Progenitor cell of endocrine pancreas (in vitro differentiated cells): Measurements from ENCODE around the gene IGF2. TPM values are rescaled to one million over a fixed set of nuclear protein-coding genes. Genes with fewer than 3 reads are reported as not detected.

Experiments
- DNase-seq: peaks from one replicate; pipeline ENCODE4 v3.0.0; 2021; ENCODE audit warnings: low spot score; ENCODE audit not compliant: unreplicated experiment
- H3K27ac Mint-ChIP-seq: 2 replicates; pipeline ENCODE4 v1.8.0; 2021; ENCODE audit warnings: mild to moderate bottlenecking, moderate library complexity, mixed read lengths
- H3K27me3 Mint-ChIP-seq: 2 replicates; pipeline ENCODE4 v1.8.0; 2021; ENCODE audit warnings: mixed read lengths
- H3K36me3 Mint-ChIP-seq: 2 replicates; pipeline ENCODE4 v1.8.0; 2022; ENCODE audit warnings: mixed read lengths; ENCODE audit not compliant: insufficient read depth
- H3K4me1 Mint-ChIP-seq: 2 replicates; pipeline ENCODE4 v1.8.0; 2021; ENCODE audit warnings: low read depth, mixed read lengths
- H3K4me3 Mint-ChIP-seq: 2 replicates; pipeline ENCODE4 v1.8.0; 2021; ENCODE audit warnings: low read depth, mild to moderate bottlenecking, moderate library complexity, mixed read lengths
- H3K9me3 Mint-ChIP-seq: 2 replicates; pipeline ENCODE4 v1.8.0; 2021; ENCODE audit warnings: low read depth, mixed read lengths
- CTCF ChIP-seq: fragments of 200-600 bp; sonication (generic); IDR thresholded peaks from one replicate; pipeline ENCODE4 v1.5.0; 2021; ENCODE audit warnings: antibody characterized with exemption, mild to moderate bottlenecking; ENCODE audit not compliant: unreplicated experiment
- total RNA-seq: library from RNA; stranded (reverse); gene quantifications from 2 replicates; pipeline ENCODE4 v1.2.1, GENCODE V29; 2021

IGF2 gene
- total RNA-seq, 1 donor from 2014 or later, result 5,100 TPM

GRCh38 chr11:2121227-2122130 lies 17.7 kb downstream of the IGF2 start:
- peaks cover 9% of the 10 kb centered on the region for H3K27me3 Mint-ChIP-seq
- peak; percentile 8 for DNase-seq
- peaks cover 18% of the 10 kb centered on the region for H3K4me1 Mint-ChIP-seq
- no peak overlapping the region for H3K4me3 Mint-ChIP-seq
- peak overlapping the region; percentile 64 for H3K27ac Mint-ChIP-seq
- TF ChIP-seq CTCF, result no peak
- peaks cover 1% of the 10 kb centered on the region for H3K36me3 Mint-ChIP-seq
- H3K9me3 Mint-ChIP-seq, result peaks cover 10% of the 10 kb centered on the region

DNA sequence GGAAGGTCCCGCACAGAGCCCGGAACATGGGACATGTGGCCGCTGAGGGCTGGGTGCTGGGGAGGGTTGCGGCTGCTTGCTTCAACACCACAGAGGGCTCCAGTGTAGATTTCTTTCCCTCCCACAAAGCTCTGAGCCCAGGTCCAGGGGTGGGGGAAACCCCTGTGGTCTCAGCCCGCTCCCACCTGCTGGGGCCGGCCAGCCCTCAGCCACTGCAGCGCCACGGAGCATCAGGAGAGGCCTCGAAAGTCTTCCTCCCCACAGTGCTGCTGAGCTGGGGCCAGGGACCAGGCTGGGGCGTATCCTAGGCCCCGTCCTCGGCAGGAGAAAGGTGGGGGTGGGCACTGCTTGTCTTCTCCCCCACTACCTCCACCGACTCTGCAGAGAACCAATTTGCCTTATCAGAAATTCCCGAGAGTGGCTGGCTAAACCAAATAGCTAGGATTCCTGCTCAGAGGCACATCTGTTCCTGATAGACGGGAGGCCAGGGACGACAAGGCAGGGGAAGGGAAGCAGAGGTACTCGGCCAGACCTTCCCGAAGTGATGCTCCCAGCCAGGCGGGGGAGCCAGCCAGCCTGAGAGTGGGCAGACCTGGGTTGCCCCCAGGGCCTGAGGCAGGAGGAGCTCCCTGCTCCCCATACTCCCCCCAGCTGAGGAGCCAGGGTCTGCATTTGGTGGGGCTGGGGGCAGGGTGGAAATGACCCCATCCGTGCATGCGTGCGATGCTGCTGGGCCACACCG lies 18.7 kb downstream of the IGF2 start:
- DNase-seq, result no peak
- H3K27me3 Mint-ChIP-seq, result peaks cover 11% of the 10 kb centered on the region
- no peak for TF ChIP-seq CTCF
- H3K4me1 Mint-ChIP-seq, result peaks cover 18% of the 10 kb centered on the region
- peaks cover 1% of the 10 kb centered on the region for H3K36me3 Mint-ChIP-seq
- no peak overlapping the region for H3K4me3 Mint-ChIP-seq
- peaks cover 18% of the 10 kb centered on the region for H3K9me3 Mint-ChIP-seq
- no peak overlapping the region for H3K27ac Mint-ChIP-seq

DNA sequence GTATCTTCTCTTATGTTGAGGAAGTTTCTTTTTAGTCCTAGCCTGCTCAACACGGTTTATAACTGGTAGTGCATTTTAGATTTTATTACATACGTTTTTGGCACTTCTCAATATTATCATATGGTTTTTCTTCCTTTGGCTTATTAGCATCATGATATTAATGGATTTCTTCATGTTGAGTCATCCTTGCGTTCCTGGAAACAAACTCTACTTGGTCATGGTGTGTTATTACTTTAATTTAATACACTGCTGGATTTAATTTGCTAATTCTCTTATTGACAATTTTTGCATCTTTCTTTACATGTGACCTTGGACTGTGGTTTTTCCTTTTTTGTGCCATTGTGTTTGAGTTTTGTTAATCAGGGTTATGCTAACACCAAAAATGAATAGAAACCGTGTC lies 20.5 kb downstream of the IGF2 start:
- peaks cover 18% of the 10 kb centered on the region for H3K9me3 Mint-ChIP-seq
- DNase-seq, result no peak
- H3K27ac Mint-ChIP-seq, result no peak overlapping the region
- peaks cover 1% of the 10 kb centered on the region for H3K36me3 Mint-ChIP-seq
- TF ChIP-seq CTCF, result no peak
- peaks cover 18% of the 10 kb centered on the region for H3K4me1 Mint-ChIP-seq
- H3K27me3 Mint-ChIP-seq, result peaks cover 11% of the 10 kb centered on the region
- H3K4me3 Mint-ChIP-seq, result no peak overlapping the region

- TF ChIP-seq CTCF, result no peak
- Mint-ChIP-seq H3K36me3 (peaks cover 1% of the 10 kb centered on the region), H3K27me3 (peaks cover 11% of the 10 kb centered on the region), H3K9me3 (peaks cover 18% of the 10 kb centered on the region), H3K4me1 (peaks cover 11% of the 10 kb centered on the region), H3K4me3 (no peak overlapping the region), H3K27ac (no peak overlapping the region)
- no peak for DNase-seq
Observed at GRCh38 chr11:2116680-2117079, 22.5 kb downstream of the IGF2 start.

DNA sequence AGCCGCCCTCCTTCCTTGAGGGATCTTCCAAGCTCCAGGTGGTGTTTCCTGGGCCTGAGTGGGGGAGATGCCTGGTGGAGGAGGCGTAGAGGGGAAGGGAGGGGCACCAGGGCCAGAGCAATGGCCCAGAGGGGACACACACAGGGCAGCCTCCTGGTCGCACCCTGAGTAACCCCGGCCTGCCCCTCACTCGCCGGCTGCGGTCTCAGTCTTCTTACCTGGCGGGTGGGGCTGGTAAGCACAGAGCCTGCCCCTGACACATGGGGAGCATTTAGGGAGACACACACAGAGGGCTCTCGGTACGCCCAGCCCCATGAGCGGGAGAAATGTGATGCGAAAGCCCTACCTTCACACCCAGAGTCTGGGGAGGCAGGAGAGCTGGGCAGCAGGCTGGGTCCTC lies 23.9 kb downstream of the IGF2 start:
- peaks cover 11% of the 10 kb centered on the region for H3K27me3 Mint-ChIP-seq
- no peak for DNase-seq
- no peak overlapping the region for H3K4me3 Mint-ChIP-seq
- peaks cover 18% of the 10 kb centered on the region for H3K9me3 Mint-ChIP-seq
- no peak overlapping the region for H3K27ac Mint-ChIP-seq
- H3K36me3 Mint-ChIP-seq, result peaks cover 1% of the 10 kb centered on the region
- no peak for TF ChIP-seq CTCF
- H3K4me1 Mint-ChIP-seq, result peaks cover 4% of the 10 kb centered on the region
